HG03280 (cell line): ENCODE results near the gene YTHDF2.
"Not testable (repeated sequence)": the region's sequence is repeated elsewhere in the genome, so short reads cannot be mapped to it uniquely, and the experiment has no call there.

Experiments
- ATAC-seq: cut with Tn5 transposase; IDR thresholded peaks from one replicate; pipeline ENCODE4 v1.9.1; 2021; ENCODE audit warnings: mild to moderate bottlenecking, moderate library complexity; ENCODE audit not compliant: unreplicated experiment

YTHDF2 gene

GRCh38 chr1:28758420-28758819 is 21.7 kb downstream of the YTHDF2 start:
- no peak for ATAC-seq

GRCh38 chr1:28759257-28759656 is 22.5 kb downstream of the YTHDF2 start:
- ATAC-seq, result no peak

GRCh38 chr1:28761189-28761588 is 24.4 kb downstream of the YTHDF2 start:
- ATAC-seq, result no peak

GRCh38 chr1:28766532-28767183 is 29.9 kb downstream of the YTHDF2 start:
- ATAC-seq, result no peak

GRCh38 chr1:28770601-28771165 is 33.9 kb downstream of the YTHDF2 start:
- no peak for ATAC-seq

- ATAC-seq, result not testable (repeated sequence)
Observed at GRCh38 chr1:28771921-28772320, 35.2 kb downstream of the YTHDF2 start.

GRCh38 chr1:28773105-28773504 is 36.4 kb downstream of the YTHDF2 start:
- ATAC-seq, result no peak

GRCh38 chr1:28775121-28775942 is 38.6 kb downstream of the YTHDF2 start:
- ATAC-seq, result peak; percentile 58

- ATAC-seq, result no peak
Observed at GRCh38 chr1:28776341-28776740, 39.6 kb downstream of the YTHDF2 start.

- ATAC-seq, result no peak
Observed at GRCh38 chr1:28778021-28778420, 41.3 kb downstream of the YTHDF2 start.

- no peak for ATAC-seq
Observed at GRCh38 chr1:28779751-28780408, 43.1 kb downstream of the YTHDF2 start.

GRCh38 chr1:28781305-28781704 is 44.6 kb downstream of the YTHDF2 start:
- no peak for ATAC-seq

- no peak for ATAC-seq
Observed at GRCh38 chr1:28782011-28782410, 45.3 kb downstream of the YTHDF2 start.

- ATAC-seq, result no peak
Observed at GRCh38 chr1:28783363-28783762, 46.6 kb downstream of the YTHDF2 start.

- ATAC-seq, result no peak
Observed at GRCh38 chr1:28789412-28789811, 52.7 kb downstream of the YTHDF2 start.

- ATAC-seq, result no peak
Observed at GRCh38 chr1:28789816-28790215, 53.1 kb downstream of the YTHDF2 start.

- ATAC-seq, result no peak
Observed at GRCh38 chr1:28790377-28791035, 53.8 kb downstream of the YTHDF2 start.

GRCh38 chr1:28791929-28792328 is 55.2 kb downstream of the YTHDF2 start:
- ATAC-seq, result not testable (repeated sequence)

- ATAC-seq, result no peak
Observed at GRCh38 chr1:28792644-28793121, 55.9 kb downstream of the YTHDF2 start.

GRCh38 chr1:28794582-28794981 is 57.8 kb downstream of the YTHDF2 start:
- not testable (repeated sequence) for ATAC-seq
